Nucleus accumbens (tissue), 56 donors: ENCODE measurements around the gene GALNT7.

Experiments used
- DNase-seq, 56 donors: peaks; one replicate each; lab custom pipeline; 2025; lab: John Stamatoyannopoulos, UW

The GALNT7 gene

DNA sequence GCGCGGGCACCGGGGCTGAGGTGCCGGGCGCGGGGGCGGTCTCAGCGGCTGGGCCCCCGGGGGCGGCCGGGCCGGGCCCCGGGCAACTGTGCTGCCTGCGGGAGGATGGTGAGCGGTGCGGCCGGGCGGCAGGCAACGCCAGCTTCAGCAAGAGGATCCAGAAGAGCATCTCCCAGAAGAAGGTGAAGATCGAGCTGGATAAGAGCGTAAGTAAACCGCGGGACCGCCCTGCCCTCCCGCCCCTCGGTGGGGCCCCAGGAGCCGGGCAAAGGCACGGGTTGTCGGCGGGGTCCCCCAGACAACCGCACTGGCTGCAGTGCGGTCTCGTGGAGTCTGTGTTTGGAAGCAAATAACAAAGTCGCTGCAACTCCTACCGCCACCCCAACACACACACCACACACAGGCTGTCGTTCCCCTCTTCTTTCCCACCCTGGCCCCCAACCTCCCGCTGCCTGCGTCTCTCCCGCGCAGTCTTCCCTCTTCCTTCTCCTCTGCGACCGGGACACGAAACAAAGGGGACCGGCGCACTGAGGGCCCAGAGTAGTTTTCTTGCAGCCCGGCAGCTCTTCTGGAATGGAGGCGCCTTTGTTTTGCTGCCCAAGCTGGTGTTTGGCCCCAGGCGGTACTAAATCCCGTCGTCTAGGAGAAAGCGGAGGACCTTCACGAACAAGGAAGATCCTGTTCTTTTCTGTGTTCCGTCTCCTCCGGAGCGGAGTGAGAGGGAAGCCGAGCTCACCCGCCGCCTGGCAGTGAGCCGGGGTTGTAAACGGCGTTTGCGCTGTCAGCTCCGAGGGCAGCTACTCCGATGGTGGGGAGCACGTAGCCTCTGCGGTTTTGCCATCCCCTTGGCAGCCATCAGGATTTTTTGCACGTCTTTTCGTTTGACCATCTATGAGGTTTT is 202.9 kb downstream of the GALNT7 start:
- DNase-seq: peak in 54 of 56 donors; percentile 26 to 82 (median 66)
